Heart left ventricle (tissue), 16 donors: ENCODE results near the gene B3GAT2. TPM values are rescaled to one million over a fixed set of nuclear protein-coding genes. Genes with fewer than 3 reads are reported as not detected.

Source experiments
- ATAC-seq, 4 donors: fragments of 200-7000 bp; cut with Tn5 transposase; one replicate each; pipeline ENCODE4 v1.9.1; 2020 to 2022; ENCODE audit warnings: moderate library complexity in 4 of 4, mild to moderate bottlenecking in 3 of 4, moderate number of reproducible peaks in 1 of 4
- DNase-seq, 5 donors: peaks; one replicate each; pipeline ENCODE4 v3.0.0-alpha.2; 2020
- H3K27ac ChIP-seq, 12 donors: fragments of 200-600 bp; sonication (generic) in 4 of 12; one replicate each; pipeline versions ENCODE4 v1.5.0 to v1.8.0; 2016 to 2022; ENCODE audit warnings: mild to moderate bottlenecking in 2 of 12
- H3K27me3 ChIP-seq, 9 donors: fragments of 200-600 bp; sonication (generic) in 2 of 9; one replicate each; pipeline versions ENCODE4 v1.5.1 to v1.8.0; 2016 to 2022; ENCODE audit warnings: mild to moderate bottlenecking in 3 of 9
- H3K36me3 ChIP-seq, 9 donors: fragments of 200-600 bp; sonication (generic) in 2 of 9; one replicate each; pipeline versions ENCODE4 v1.5.0 to v1.8.0; 2018 to 2022; ENCODE audit warnings: mild to moderate bottlenecking in 2 of 9
- H3K4me1 ChIP-seq, 12 donors: fragments of 200-600 bp; sonication (generic) in 4 of 12; one replicate each; pipeline versions ENCODE4 v1.5.0 to v1.8.0; 2016 to 2022; ENCODE audit warnings: mild to moderate bottlenecking in 3 of 12
- H3K4me3 ChIP-seq, 12 donors: fragments of 200-600 bp; sonication (generic) in 4 of 12; one replicate each; pipeline versions ENCODE4 v1.5.0 to v1.8.0; 2017 to 2022; ENCODE audit warnings: mild to moderate bottlenecking in 9 of 12, moderate library complexity in 4 of 12
- H3K9me3 ChIP-seq, 12 donors: fragments of 200-600 bp; sonication (generic) in 4 of 12; one replicate each; pipeline versions ENCODE4 v1.5.0 to v1.8.0; 2016 to 2022; ENCODE audit warnings: mild to moderate bottlenecking in 1 of 12
- POLR2A ChIP-seq, 2 donors: fragments of 450-650 bp; IDR thresholded peaks; one replicate each; pipeline ENCODE4 v1.6.1; 2017; ENCODE audit warnings: antibody characterized with exemption in 2 of 2, mild to moderate bottlenecking in 2 of 2, moderate library complexity in 2 of 2
- WGBS, 4 donors: extraction: QIAGEN DNeasy Blood & Tissue Kit in 2 of 4; methylation state at CpG; one replicate each; pipeline versions ENCODE4 v1.1.5 to v1.1.7; 2013 to 2018; 5-methylcytosine and 5-hydroxymethylcytosine counted together
- intact Hi-C, 10 donors: fragments of 100-400 bp; cut with DNase I; formaldehyde crosslinking; loops; one replicate each; pipeline versions ENCODE4 v1.11.1 to v1.14.2; 2022
- polyA plus RNA-seq, 2 donors: library from polyadenylated mRNA; stranded (reverse); fragments of 200-250 nt; gene quantifications; one replicate each; pipeline ENCODE4 v1.2.3, GENCODE V29; 2013
- total RNA-seq, 9 donors: library from RNA; depleted of rRNA in 2 of 9; stranded (reverse); fragments of >200 nt in 2 of 9; fragmentation: NEBNext Ultra II Directional in 3 of 9; extraction: Animal tissue kit (Norgen Biotek cat#: 25700) in 3 of 9; gene quantifications; one replicate each; pipeline versions ENCODE4 v1.1.0 to v1.2.4, GENCODE V29; 2016 to 2023
- TF ChIP-seq, protein P1 (sequence below), 12 donors: fragments of 200-600 bp; sonication (generic) in 4 of 12; IDR thresholded peaks; one replicate each; pipeline versions ENCODE4 v1.5.0 to v1.8.0; 2018 to 2022; ENCODE audit warnings: antibody characterized with exemption in 12 of 12, mild to moderate bottlenecking in 5 of 12
- donor health status: ischemic (EF 13 %, LVEDD 7.1; RV severe dilation, severe dysfunction).
- donor health status: healthy with polysubstance abuse.
- donor health status: DM: no; HTN: yes; CAD: no.
- donor health status: DM: no; HTN: no; CAD: no.
- donor health status: ischemic (EF 25% LVEDD 6.9; RV normal size, moderate dysfunction).
- donor health status: ischemic (EF 25% LVEDD 5.7; RV mildly dilated, moderate dysfunction).
- donor health status: healthy.
- donor health status: DM: yes; HTN: yes; CAD: no.
- donor health status: ischemic (EF 35%, LVEDD 5.7; RV mildly dilated, moderate dysfunction).
- donor health status: nonischemic (EF 11% LVEDD 7.7; RV severe dilation, severe dysfunction).
- donor health status: DM: yes; HTN: yes; CAD: no.
- donor health status: PGD.
- donor health status: ischemic (EF 29% LVEDD 5.4; RV normal size, mild dysfunction).
- donor health status: nonischemic (EF 23%, LVEDD 6.1; RV moderate dilation, normal function).

B3GAT2 gene
- total and polyA plus RNA-seq, 11 donors = 0.04 to 0.09 (median 0.07) TPM; not detected in 5

DNA sequence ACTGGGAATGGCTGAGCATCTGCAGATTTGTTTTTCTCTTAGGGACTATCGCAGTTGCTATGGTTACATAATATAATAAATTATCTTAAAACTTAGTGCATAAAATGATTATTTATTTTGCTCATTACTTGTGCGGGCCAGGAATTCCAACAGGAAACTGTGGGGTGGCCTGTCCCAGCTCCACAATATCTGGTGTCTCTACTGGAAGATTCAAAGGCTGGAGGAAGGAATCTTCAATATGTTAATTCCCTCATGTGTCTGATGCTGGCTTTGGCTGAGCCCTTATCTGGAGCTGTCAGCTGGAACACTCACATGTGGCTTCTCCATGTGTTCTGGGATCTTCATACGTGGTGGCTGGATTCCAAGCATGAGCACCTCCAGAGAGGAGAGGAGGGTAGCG, 23.9 kb upstream of the B3GAT2 start:
- no peak overlapping the region for H3K4me3 ChIP-seq
- TF ChIP-seq POLR2A (IDR thresholded peaks at IDR 0.05) = no peak
- TF ChIP-seq, protein P1, sequence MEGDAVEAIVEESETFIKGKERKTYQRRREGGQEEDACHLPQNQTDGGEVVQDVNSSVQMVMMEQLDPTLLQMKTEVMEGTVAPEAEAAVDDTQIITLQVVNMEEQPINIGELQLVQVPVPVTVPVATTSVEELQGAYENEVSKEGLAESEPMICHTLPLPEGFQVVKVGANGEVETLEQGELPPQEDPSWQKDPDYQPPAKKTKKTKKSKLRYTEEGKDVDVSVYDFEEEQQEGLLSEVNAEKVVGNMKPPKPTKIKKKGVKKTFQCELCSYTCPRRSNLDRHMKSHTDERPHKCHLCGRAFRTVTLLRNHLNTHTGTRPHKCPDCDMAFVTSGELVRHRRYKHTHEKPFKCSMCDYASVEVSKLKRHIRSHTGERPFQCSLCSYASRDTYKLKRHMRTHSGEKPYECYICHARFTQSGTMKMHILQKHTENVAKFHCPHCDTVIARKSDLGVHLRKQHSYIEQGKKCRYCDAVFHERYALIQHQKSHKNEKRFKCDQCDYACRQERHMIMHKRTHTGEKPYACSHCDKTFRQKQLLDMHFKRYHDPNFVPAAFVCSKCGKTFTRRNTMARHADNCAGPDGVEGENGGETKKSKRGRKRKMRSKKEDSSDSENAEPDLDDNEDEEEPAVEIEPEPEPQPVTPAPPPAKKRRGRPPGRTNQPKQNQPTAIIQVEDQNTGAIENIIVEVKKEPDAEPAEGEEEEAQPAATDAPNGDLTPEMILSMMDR (IDR thresholded peaks at IDR 0.05) = no peak
- no peaks in the 10 kb centered on the region for H3K9me3 ChIP-seq
- H3K4me1 ChIP-seq = no peaks in the 10 kb centered on the region
- no peaks in the 10 kb centered on the region for H3K36me3 ChIP-seq
- intact Hi-C loops = no loop called here
- WGBS, 4 donors = 55 to 67% (median 56%) methylated on average over 3 to 4 of the region's 4 CpGs
- H3K27me3 ChIP-seq = no peaks in the 10 kb centered on the region
- DNase-seq (peak in 1 of 5 donors; percentile 19), ATAC-seq (peak in 1 of 4 donors; percentile 64)
- H3K27ac ChIP-seq = no peak overlapping the region

DNA sequence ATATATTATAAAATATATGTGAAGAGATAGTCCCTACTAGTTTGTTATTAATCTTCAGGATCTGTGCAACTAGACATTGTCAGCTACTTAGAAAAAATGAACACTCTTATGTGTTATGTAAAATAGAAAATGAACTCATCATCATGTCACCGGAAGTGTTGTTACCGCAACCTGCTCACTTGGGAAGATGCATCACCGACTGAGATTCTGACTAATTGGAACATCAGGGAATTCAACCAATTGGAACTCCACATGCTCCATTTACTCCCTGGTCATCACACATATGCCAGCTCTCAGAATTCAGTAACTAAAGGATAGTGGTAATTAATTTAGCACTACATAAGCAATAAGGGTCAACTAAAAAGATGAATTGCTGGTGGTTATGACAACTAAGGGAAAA, 16.7 kb upstream of the B3GAT2 start:
- Histone ChIP-seq H3K9me3 (no peaks in the 10 kb centered on the region), H3K27me3 (peaks cover 0 to 4% (median 0%) of the 10 kb centered on the region in 9 donors), H3K4me3 (no peak overlapping the region), H3K4me1 (no peaks in the 10 kb centered on the region), H3K36me3 (no peaks in the 10 kb centered on the region), H3K27ac (no peak overlapping the region)
- intact Hi-C loops = no loop called here
- 88 to 98% (median 94%) methylated on average over 3 of the region's 3 CpGs for WGBS, 4 donors
- TF ChIP-seq, protein P1 (IDR thresholded peaks at IDR 0.05) = no peak
- TF ChIP-seq POLR2A (IDR thresholded peaks at IDR 0.05) = no peak
- DNase-seq (no peak), ATAC-seq (no peak)

DNA sequence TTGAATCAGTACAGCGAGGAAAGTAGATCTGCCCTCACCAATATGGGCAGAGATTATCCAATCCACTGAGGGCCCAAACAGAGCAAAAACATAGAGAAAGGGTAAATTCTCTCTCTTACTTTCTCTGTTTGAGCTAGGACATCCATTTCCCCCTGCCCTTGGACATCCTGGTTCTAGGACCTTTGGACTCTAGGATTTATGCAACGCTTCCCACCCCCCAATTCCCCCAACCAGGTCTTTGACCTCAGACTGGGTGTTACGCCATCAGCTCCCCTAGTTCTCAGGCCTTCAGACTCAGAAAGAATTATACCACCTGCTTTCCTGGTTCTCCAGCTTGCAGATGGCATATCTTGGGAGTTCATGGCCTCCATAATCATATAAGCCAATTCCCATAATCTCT, 10.2 kb upstream of the B3GAT2 start:
- intact Hi-C loops = no loop called here
- Histone ChIP-seq H3K36me3 (no peaks in the 10 kb centered on the region), H3K4me3 (no peak overlapping the region), H3K27me3 (no peaks in the 10 kb centered on the region), H3K4me1 (no peaks in the 10 kb centered on the region), H3K9me3 (no peaks in the 10 kb centered on the region), H3K27ac (no peak overlapping the region)
- ATAC-seq (no peak), DNase-seq (no peak)
- TF ChIP-seq POLR2A (IDR thresholded peaks at IDR 0.05) = no peak
- TF ChIP-seq, protein P1 (IDR thresholded peaks at IDR 0.05) = no peak
- WGBS, 4 donors = 91 to 98% (median 94%) methylated on average over 3 of the region's 3 CpGs

DNA sequence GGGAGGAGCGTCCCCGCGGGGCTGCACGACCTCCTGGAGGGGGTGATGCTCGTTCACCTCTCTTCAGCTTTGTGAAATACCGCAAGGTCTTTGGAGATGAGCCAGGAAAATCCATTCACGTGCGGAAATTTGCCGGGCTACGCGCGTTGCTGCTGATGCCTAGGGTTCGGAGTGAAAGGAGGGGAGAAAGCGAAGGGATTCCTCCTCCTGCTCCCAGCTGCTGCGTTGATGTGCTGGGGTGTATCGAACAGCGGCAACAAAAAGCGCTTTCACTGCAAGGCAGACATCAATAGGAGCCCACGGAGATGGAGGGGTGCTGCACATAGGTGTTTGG, 391 bp upstream of the B3GAT2 start:
- no peaks in the 10 kb centered on the region for H3K36me3 ChIP-seq
- TF ChIP-seq, protein P1 (IDR thresholded peaks at IDR 0.05) = no peak
- TF ChIP-seq POLR2A (IDR thresholded peaks at IDR 0.05) = no peak
- intact Hi-C loops = loop anchor here in 7 of 10 donors (2.0 to 10.0 kb wide), 4 partner anchors 250 to 412 kb away; no protein-coding TSS in a partner anchor
- H3K4me1 ChIP-seq = peaks cover 0 to 24% (median 18%) of the 10 kb centered on the region in 12 donors
- 9 to 13% (median 10%) methylated on average over 16 to 19 of the region's 19 CpGs for whole genome bisulfite sequencing, 4 donors
- H3K27ac ChIP-seq = no peak overlapping the region
- peaks cover 0 to 53% (median 30%) of the 10 kb centered on the region in 9 donors for H3K27me3 ChIP-seq
- peak in 2 of 5 donors; percentile 6 to 25 for DNase-seq
- no peaks in the 10 kb centered on the region for H3K9me3 ChIP-seq
- ATAC-seq = no peak
- peak overlapping the region; percentile 42 to 70 (median 58) for H3K4me3 ChIP-seq
